ACC112 (cell line): ENCODE results near the gene CLEC16A.

Experiments used
- H2AFZ ChIP-seq: fragments of 200-600 bp; sonication (generic); one replicate; pipeline ENCODE4 v1.6.0; 2017; ENCODE audit warnings: antibody characterized with exemption, low read length; ENCODE audit not compliant: unreplicated experiment
- H3K27ac ChIP-seq: fragments of 200-600 bp; sonication (generic); 2 replicates; pipeline ENCODE4 v1.5.1; 2014; ENCODE audit warnings: low read depth, mild to moderate bottlenecking, antibody characterized with exemption, low read length, moderate library complexity
- H3K27me3 ChIP-seq: fragments of 200-600 bp; sonication (generic); 2 replicates; pipeline ENCODE4 v1.6.1; 2014; ENCODE audit warnings: mild to moderate bottlenecking, antibody characterized with exemption, low read length, moderate library complexity, mixed read lengths; ENCODE audit not compliant: insufficient read depth
- H3K36me3 ChIP-seq: fragments of 200-600 bp; sonication (generic); 2 replicates; pipeline ENCODE4 v1.6.1; 2016; ENCODE audit warnings: mild to moderate bottlenecking, antibody characterized with exemption, low read length, moderate library complexity, mixed read lengths; ENCODE audit not compliant: insufficient read depth
- H3K4me1 ChIP-seq: fragments of 200-600 bp; sonication (generic); one replicate; pipeline ENCODE4 v1.6.1; 2016; ENCODE audit warnings: low read length, mixed read lengths; ENCODE audit not compliant: insufficient read depth, unreplicated experiment, control insufficient read depth
- H3K4me3 ChIP-seq: fragments of 200-600 bp; sonication (generic); 2 replicates; pipeline ENCODE4 v1.5.1; 2014; ENCODE audit warnings: mild to moderate bottlenecking, low read depth, low read length
- H3K79me2 ChIP-seq: fragments of 200-600 bp; sonication (generic); one replicate; pipeline ENCODE4 v1.6.0; 2016; ENCODE audit warnings: low read length; ENCODE audit not compliant: control insufficient read depth, unreplicated experiment, insufficient read depth

CLEC16A gene

GRCh38 chr16:11088074-11088730 is 143.8 kb downstream of the CLEC16A start:
- peaks cover 23% of the 10 kb centered on the region for H3K4me1 ChIP-seq
- no peak overlapping the region for H3K27ac ChIP-seq
- H3K79me2 ChIP-seq: no peaks in the 10 kb centered on the region
- no peaks in the 10 kb centered on the region for H3K36me3 ChIP-seq
- no peak overlapping the region for H2AFZ ChIP-seq
- no peak overlapping the region for H3K4me3 ChIP-seq
- H3K27me3 ChIP-seq: no peaks in the 10 kb centered on the region

DNA sequence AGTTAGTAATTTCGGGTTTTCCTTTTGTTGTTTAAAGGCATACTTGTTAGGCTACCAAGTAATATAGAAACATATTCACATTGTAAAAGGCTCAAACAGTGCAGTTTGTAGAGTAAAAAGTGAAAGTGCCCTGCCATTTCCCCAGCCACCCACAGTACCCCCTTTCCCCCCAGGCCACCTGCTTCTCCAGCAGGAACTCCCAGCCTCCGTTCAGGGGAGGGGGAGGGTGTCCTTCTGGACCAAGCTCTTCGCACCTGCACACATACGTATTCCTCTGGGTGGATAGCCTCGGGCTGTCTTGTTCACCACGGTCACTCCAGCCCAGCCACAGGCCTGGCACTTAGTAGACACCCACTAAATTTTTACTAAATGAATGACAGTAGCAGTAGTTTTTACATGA is 144.5 kb downstream of the CLEC16A start:
- H3K79me2 ChIP-seq: no peaks in the 10 kb centered on the region
- no peaks in the 10 kb centered on the region for H3K36me3 ChIP-seq
- no peak overlapping the region for H3K27ac ChIP-seq
- no peaks in the 10 kb centered on the region for H3K27me3 ChIP-seq
- H2AFZ ChIP-seq: no peak overlapping the region
- H3K4me3 ChIP-seq: no peak overlapping the region
- peaks cover 21% of the 10 kb centered on the region for H3K4me1 ChIP-seq

DNA sequence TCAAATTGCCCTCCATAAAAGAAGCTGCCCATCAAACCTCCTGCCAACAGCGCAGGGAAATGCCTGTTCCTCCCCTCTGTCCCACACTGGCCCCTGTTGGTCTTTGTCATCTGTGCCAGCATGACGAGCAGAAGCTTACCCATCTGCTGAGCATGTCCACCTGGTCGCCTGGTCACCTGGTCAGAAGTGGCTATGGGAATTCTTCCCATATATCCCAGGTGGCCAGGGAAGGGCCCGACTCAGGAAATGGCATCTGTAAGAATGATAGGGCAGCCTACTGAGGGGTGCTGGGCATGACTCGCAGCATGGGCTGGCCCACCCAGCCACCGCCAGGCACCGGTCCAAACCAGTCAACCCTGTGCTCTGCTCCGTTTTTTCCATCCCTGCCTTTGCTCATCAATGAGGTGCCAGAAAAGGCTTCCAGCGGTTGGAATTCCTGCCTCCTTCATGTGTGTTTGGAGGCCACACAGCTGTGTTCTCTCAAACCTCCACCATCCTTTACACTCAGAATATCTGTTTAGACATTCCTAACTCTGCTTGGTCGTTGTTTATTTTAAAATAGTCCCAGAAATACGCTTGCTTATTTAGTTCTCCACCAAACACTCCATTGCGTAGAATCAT is 145.2 kb downstream of the CLEC16A start:
- Histone ChIP-seq H2AFZ (no peak overlapping the region), H3K79me2 (no peaks in the 10 kb centered on the region), H3K27ac (no peak overlapping the region), H3K27me3 (no peaks in the 10 kb centered on the region), H3K4me3 (no peak overlapping the region), H3K36me3 (no peaks in the 10 kb centered on the region), H3K4me1 (peaks cover 20% of the 10 kb centered on the region)

DNA sequence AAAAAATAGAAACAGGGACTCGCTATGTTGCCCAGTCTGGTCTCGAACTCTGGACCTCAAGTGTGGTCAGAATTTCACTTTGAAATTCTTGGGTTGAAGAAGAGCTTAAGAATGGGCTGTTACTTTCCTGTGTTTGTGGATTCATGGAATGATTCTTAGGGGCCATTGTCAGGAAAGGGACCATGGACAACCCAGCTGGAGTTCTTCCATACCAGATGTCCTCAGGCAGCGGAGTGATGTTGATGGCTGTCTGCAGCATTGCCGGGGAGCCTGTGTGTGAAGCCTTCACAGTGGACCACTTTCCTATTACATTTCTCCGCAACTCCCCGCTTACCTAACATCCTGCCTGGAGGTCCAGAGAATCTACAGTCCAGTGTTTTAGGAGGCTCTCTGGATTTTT is 145.9 kb downstream of the CLEC16A start:
- no peaks in the 10 kb centered on the region for H3K27me3 ChIP-seq

DNA sequence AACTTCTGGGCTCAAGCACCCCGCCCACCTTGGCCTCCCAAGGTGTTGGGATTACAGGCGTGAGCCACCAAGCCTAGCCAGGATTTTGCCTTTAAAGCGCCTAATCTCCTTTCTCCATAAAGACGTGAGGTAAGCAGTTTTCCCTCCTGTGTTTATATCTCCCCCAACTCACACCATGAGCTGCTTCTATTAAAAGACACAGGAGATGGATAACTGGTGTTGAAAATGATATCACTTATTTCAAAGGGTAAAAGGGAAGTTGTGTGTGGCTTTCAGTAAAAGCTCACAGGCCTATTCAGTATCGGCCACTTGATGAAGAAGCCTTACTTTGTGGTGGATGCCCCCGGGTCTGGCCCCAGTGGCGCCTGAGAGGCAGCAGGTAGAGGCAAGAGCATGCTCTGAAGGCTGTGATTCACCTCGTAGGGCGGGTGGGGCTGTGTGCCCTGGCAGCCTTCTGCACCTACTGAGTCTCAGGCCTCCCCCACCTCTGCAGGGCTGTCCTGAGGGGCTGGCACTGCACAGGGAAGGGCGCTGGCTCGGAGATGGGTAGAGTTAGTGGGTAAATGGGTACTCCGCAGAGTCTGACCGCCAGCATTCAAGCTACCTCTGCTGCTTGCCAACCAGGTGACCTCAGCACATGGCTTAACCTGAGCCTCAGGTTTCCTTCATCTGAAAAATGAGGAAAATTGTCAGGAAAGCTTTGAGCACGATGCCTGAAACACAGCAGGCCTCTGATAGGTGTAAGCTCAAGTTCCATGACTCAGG is 146.8 kb downstream of the CLEC16A start:
- no peaks in the 10 kb centered on the region for H3K79me2 ChIP-seq
- H3K27ac ChIP-seq: no peak overlapping the region
- no peaks in the 10 kb centered on the region for H3K27me3 ChIP-seq
- H3K4me3 ChIP-seq: no peak overlapping the region
- no peaks in the 10 kb centered on the region for H3K36me3 ChIP-seq
- peaks cover 12% of the 10 kb centered on the region for H3K4me1 ChIP-seq
- H2AFZ ChIP-seq: no peak overlapping the region

More for the DNA sequence above, 145.9 kb downstream of the CLEC16A start:
- Histone ChIP-seq H3K79me2 (no peaks in the 10 kb centered on the region), H2AFZ (no peak overlapping the region), H3K4me1 (peaks cover 14% of the 10 kb centered on the region), H3K36me3 (no peaks in the 10 kb centered on the region), H3K27ac (no peak overlapping the region), H3K4me3 (no peak overlapping the region)

DNA sequence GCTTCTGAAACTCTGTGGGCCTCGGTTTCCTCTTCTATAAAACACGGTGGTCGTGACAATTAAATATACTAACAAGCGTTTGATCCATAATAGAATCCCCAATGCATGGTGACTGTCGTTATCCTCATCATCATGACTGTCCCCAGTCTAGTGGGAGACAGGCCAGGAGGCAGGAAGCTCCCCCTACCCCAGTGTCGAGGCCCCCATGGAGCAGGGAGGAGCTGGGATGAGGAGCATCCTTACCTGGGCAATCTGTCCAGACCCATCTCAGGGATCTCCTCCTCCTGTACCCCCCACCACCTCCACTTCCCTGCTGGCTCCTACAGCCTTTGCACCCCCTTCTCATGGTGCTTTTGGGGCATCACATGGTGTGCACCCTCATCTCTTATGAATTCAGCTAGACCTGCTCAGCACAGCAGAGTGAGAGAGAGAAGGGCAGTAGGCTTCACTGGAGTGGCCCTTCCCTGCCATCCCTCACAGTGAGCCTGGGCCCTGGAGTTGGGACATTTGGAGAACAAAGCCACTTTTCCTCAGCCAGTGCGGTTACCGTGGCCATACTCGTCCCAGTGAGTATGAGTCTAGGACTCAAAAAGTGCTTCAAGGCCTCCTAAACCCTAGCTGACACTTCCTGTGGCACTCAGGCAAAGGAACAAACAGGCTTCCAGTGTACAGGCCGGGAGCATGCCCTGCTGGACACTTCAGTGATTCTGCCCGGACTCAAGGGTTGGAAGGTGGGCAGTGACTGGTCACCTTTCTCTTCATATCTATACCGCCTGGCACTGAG is 148.6 kb downstream of the CLEC16A start:
- H2AFZ ChIP-seq: no peak overlapping the region
- no peaks in the 10 kb centered on the region for H3K79me2 ChIP-seq
- no peak overlapping the region for H3K4me3 ChIP-seq
- no peaks in the 10 kb centered on the region for H3K36me3 ChIP-seq
- H3K27ac ChIP-seq: no peak overlapping the region
- no peaks in the 10 kb centered on the region for H3K27me3 ChIP-seq
- peaks cover 12% of the 10 kb centered on the region for H3K4me1 ChIP-seq

DNA sequence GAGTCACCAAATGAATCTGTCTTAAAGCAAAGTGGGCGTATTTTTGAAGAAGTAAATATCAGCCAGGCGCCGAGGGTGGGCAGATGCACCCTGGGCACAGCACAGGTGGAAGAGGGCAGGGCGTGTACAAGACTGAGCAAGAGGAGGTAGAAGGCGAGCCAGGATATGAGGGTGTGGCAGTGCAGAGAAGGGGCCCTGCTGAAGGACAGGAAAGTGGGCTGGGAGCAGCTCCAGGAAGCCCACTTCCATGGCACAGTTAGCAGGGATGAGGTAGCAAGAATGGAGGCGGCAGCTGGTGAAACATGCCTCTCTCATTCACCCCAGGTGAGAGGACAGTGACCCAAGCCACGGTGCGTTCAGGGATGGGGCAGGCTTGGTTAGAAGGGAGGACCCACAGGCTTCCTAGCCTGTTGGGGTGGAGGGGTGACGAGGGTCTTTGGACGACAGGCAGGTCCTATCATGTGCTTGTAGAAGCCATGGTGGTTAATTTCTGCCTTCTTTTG is 149.3 kb downstream of the CLEC16A start:
- Histone ChIP-seq H2AFZ (no peak overlapping the region), H3K79me2 (no peaks in the 10 kb centered on the region), H3K4me1 (peaks cover 12% of the 10 kb centered on the region), H3K27ac (no peak overlapping the region), H3K27me3 (no peaks in the 10 kb centered on the region), H3K36me3 (no peaks in the 10 kb centered on the region), H3K4me3 (no peak overlapping the region)

DNA sequence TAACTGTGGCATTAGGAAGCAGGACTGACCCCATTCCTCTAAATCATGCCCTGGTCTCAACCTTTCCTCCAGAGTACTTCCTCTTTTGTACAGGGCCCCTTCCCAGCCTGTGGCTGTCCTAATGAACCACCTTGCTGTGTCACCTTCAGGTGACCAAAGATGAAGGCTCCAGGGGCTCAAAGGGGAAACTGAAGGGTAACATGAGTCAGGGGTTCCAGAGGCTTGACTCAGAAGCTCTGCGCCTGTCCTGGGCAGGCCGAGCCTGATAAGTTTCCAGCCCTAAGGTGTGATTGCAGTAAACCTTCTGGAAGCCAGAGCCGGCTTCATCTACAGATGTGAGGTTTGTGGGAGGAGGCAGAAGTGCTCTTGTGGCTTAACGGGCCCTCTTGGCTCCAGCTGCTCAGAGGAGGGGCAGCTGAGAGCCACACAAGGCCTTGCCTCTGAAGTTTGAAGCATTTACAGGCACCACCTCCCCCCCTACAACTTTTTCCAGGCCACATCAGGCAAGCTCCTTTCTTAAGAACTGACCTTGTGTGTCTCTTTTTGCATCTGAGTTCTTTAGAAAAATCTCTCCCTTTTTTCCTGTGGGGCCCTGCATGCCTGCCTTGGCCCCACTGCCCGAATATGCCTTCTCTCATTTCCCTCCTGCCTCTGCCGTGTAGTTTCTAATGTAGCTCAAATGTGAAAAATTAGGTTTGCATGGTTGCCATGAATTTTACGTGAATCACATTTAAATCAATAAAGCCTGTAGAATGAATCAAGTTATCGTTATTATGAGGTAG is 149.9 kb downstream of the CLEC16A start:
- Histone ChIP-seq H3K4me1 (peaks cover 12% of the 10 kb centered on the region), H2AFZ (no peak overlapping the region), H3K4me3 (no peak overlapping the region), H3K27ac (no peak overlapping the region), H3K36me3 (no peaks in the 10 kb centered on the region), H3K79me2 (no peaks in the 10 kb centered on the region), H3K27me3 (no peaks in the 10 kb centered on the region)

DNA sequence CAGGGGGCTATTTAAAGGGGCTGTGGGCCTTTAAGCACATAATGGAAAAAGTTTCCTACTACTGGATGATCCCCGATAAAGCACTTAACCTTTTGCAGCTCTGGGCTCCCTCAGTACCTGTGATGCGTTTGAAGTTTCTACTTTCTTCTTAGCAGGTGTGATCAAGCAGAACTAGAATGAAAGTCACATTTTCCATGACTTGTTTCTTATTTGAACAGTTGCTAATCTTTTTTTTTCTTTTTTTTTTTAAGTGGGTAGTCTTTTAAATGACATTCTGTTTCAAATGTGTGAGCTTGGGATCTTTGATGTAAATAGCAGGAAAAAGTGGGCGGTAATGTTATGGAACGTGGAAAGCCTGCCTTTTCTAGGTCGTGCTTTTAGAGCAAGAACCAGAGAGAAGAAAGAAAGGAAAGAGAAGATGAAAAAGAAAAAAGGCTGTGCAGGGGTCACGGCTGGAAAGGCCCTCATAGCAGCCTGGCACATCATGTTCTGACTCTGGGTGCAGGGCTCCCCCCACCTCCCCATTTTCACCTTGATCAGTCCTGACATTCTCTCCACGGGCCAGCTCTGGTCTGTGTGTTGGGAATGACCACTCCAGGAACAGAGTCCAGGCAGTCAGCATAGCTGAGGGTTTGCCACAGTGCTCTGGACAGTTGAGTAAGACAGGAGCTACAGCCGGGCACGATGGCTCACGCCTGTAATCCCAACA is 150.6 kb downstream of the CLEC16A start:
- Histone ChIP-seq H3K79me2 (no peaks in the 10 kb centered on the region), H3K36me3 (no peaks in the 10 kb centered on the region), H3K27ac (no peak overlapping the region), H2AFZ (no peak overlapping the region), H3K4me1 (peaks cover 16% of the 10 kb centered on the region), H3K27me3 (no peaks in the 10 kb centered on the region), H3K4me3 (no peak overlapping the region)
